ENCODE results near the gene GSTA2. TPM values are rescaled to one million over a fixed set of nuclear protein-coding genes. Genes with fewer than 3 reads are reported as not detected.
"Not testable (repeated sequence)": the region's sequence is repeated elsewhere in the genome, so short reads cannot be mapped to it uniquely, and the experiment has no call there.

Gene GSTA2
- total RNA-seq, 1 experiment from 2014 or later = not detected

DNA sequence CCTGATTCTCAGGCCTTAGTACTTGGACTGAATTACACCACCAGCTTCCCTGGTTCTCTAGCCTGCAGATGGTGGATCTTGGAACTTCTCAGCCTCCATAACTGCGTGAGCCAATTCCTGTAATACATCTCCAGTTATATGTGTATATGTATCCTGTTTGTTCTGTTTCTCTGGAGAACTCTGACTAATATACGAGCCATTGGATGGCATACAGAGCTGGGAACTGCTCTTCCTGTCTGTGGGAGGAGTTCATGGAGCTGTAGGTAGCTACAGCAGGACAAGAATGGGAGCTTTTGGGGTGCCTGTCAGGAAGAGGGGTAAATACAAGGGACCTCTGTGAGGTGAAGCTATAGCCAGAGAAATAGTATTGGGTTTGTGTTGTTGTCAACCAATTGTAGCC lies 51.1 kb downstream of the GSTA2 start (continued):
- TF ChIP-seq SP1 (CRISPR knock-in tag; conservative IDR thresholded peaks at IDR 0.05) = no peak
- no peak for TF ChIP-seq TEAD1 (CRISPR knock-in tag; IDR thresholded peaks at IDR 0.05)

DNA sequence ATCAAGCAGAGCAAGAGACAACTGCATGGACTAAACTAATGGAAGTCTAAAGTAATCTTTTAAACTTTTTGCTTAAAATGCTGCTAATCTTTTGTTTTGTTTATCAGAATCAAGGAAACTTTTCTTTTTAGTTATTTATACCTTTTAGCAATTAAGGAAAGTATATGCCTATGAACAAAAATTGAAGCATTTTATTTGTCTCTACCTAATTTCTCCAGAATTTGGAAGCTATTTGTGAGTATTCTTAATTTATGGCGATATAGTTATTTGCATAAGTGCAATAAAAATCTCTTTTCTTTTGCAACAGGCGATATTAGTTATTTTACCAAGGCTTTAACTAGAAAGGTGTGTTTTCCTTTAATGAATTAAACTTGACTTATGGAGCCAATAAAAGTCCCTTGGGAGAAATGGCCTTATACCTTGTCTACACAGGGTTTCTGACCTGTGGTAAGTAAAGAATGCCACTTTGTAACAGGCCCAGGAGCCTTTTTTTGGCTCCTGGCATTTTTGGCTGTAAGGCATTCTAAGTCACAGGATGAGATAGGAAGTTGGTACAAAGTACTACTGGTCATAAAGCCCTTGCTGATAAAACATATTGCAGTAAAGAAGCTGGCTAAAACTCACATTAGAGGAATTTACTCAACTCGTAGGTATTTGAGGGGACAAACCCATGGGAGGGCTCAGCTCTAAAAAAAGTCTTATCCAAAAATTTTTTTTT lies 55.2 kb downstream of the GSTA2 start:
- H3K27me3 Mint-ChIP-seq (ENCODE audit: low read depth) = peaks cover 3% of the 10 kb centered on the region; the same call in 1 of the 2 replicates
- TF ChIP-seq, protein P1, sequence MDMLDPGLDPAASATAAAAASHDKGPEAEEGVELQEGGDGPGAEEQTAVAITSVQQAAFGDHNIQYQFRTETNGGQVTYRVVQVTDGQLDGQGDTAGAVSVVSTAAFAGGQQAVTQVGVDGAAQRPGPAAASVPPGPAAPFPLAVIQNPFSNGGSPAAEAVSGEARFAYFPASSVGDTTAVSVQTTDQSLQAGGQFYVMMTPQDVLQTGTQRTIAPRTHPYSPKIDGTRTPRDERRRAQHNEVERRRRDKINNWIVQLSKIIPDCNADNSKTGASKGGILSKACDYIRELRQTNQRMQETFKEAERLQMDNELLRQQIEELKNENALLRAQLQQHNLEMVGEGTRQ (CRISPR knock-in tag; IDR thresholded peaks at IDR 0.05) = no peak
- TF ChIP-seq, protein P2, sequence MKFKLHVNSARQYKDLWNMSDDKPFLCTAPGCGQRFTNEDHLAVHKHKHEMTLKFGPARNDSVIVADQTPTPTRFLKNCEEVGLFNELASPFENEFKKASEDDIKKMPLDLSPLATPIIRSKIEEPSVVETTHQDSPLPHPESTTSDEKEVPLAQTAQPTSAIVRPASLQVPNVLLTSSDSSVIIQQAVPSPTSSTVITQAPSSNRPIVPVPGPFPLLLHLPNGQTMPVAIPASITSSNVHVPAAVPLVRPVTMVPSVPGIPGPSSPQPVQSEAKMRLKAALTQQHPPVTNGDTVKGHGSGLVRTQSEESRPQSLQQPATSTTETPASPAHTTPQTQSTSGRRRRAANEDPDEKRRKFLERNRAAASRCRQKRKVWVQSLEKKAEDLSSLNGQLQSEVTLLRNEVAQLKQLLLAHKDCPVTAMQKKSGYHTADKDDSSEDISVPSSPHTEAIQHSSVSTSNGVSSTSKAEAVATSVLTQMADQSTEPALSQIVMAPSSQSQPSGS (CRISPR knock-in tag; IDR thresholded peaks at IDR 0.05; ENCODE audit: borderline replicate concordance, low read depth) = no peak
- TF ChIP-seq ZNF121 (CRISPR knock-in tag; IDR thresholded peaks at IDR 0.05) (no peak), ZNF423 (CRISPR knock-in tag; IDR thresholded peaks at IDR 0.05) (no peak), ZNF263 (CRISPR knock-in tag; IDR thresholded peaks at IDR 0.05; ENCODE audit: low read depth) (no peak), ZNF317 (CRISPR knock-in tag; IDR thresholded peaks at IDR 0.05; ENCODE audit: borderline replicate concordance, low read depth) (no peak), TP53 (CRISPR knock-in tag; IDR thresholded peaks at IDR 0.05) (no peak), JAZF1 (CRISPR knock-in tag; IDR thresholded peaks at IDR 0.05) (no peak), FOXJ3 (CRISPR knock-in tag; IDR thresholded peaks at IDR 0.05; ENCODE audit: borderline replicate concordance) (no peak)
- ChIA-PET CTCF (interaction anchor here (1.2 kb wide), 1 partner anchor 17 kb away, joined by 3 read pairs; no protein-coding TSS in a partner anchor), POLR2A (no interaction called here)
- H3K27ac Mint-ChIP-seq = no peak overlapping the region
- H3K36me3 Mint-ChIP-seq = peaks cover 17% of the 10 kb centered on the region
- H3K4me1 Mint-ChIP-seq = peaks cover 9% of the 10 kb centered on the region
- ATAC-seq (no peak), DNase-seq (ENCODE audit: low spot score) (no peak)
- H3K4me3 Mint-ChIP-seq = no peak overlapping the region
- H3K9me3 Mint-ChIP-seq = peaks cover 35% of the 10 kb centered on the region

DNA sequence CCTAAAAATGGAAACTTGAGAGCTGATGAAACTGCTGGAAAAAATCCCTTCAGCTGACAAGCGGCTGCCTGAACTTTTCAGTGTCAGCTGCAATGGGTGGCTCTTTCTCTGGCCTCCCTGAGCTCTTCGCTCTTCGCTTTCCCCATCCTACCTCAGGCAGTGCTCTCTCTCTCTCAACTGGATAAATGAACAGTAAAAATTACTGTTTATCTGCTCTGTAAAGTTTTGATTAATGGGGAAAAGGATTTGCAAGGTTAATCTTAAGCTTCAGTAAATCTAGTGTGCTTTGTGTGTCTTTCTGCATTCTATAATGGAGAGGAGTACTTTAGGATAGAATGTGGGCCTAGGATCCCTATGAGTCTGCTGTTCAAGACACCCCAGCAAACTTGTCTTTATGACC lies 57.3 kb downstream of the GSTA2 start:
- Mint-ChIP-seq H3K4me1 (peaks cover 9% of the 10 kb centered on the region), H3K27ac (no peak overlapping the region)

DNA sequence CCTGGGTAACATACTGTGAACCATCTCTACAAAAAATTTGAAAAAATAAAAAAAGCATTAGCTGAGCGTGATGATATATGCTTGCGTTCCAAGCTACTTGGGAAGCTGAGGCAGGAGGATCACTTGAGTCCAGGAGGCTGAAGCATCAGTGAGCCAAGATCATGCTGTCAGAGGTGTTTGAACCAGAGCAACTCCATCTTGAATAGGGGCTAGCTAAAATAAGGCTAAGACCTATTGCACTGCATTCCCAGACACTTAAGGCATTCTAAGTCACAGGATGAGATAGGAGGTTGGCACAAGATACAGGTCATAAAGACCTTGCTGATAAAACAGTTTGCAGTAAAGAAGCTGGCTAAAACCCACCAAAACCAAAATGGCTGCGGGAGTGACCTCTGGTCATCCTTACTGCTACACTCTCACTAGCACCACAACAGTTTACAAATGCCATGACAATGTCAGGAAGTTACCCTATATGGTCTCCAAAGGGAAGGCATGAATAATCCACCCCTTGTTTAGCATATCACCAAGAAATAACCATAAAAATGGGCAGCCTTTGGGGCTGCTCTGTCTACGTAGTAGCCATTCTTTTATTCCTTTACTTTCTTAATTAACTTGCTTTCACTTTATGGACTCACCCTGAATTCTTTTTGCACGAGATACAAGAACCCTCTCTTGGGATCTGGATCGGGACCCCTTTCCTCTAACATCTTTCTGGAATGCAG lies 58.3 kb downstream of the GSTA2 start:
- H3K4me3 Mint-ChIP-seq; ATAC-seq; DNase-seq (ENCODE audit: low spot score); H3K27ac Mint-ChIP-seq; H3K4me1 Mint-ChIP-seq; H3K27me3 Mint-ChIP-seq (ENCODE audit: low read depth); POLR2A ChIA-PET: not testable (repeated sequence)
- CTCF ChIA-PET = interaction anchor here (0.9 to 2.4 kb wide), 2 partner anchors 20 to 30 kb away, joined by 3 to 6 read pairs; no protein-coding TSS in a partner anchor
- Mint-ChIP-seq H3K36me3 (peaks cover 17% of the 10 kb centered on the region), H3K9me3 (peaks cover 35% of the 10 kb centered on the region)

More for the DNA sequence above, 57.3 kb downstream of the GSTA2 start:
- no peak for DNase-seq (ENCODE audit: low spot score)
- no peak for ATAC-seq
- peaks cover 3% of the 10 kb centered on the region; the same call in 1 of the 2 replicates for H3K27me3 Mint-ChIP-seq (ENCODE audit: low read depth)
- CTCF ChIA-PET = interaction anchor here (0.6 kb wide), 1 partner anchor 541 kb away, joined by 3 read pairs; no protein-coding TSS in a partner anchor
- POLR2A ChIA-PET = no interaction called here
- H3K9me3 Mint-ChIP-seq = peaks cover 35% of the 10 kb centered on the region
- no peak overlapping the region for H3K4me3 Mint-ChIP-seq
- TF ChIP-seq, protein P3, sequence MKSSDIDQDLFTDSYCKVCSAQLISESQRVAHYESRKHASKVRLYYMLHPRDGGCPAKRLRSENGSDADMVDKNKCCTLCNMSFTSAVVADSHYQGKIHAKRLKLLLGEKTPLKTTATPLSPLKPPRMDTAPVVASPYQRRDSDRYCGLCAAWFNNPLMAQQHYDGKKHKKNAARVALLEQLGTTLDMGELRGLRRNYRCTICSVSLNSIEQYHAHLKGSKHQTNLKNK (CRISPR knock-in tag; IDR thresholded peaks at IDR 0.05) = no peak
- peaks cover 17% of the 10 kb centered on the region for H3K36me3 Mint-ChIP-seq

DNA sequence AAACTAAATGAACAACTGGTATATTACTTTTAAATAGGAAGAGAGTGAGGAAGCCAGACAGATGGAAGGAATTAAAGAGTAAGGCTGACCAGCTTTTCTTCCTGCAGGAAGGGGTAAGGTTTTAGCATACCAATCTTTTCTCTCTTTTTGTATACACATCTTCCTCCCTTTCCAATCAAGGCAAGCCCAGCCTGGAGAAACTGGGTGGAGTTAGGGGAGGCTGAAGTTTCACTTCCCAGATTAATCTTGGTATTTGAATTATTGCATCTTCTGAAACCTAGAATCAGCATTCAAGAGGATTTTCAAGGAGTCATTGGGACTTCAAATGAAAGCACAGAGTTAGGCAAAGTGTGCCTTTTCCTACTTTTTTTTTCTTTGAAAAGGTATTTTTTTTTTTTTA lies 59.2 kb downstream of the GSTA2 start:
- H3K4me1 Mint-ChIP-seq = peaks cover 9% of the 10 kb centered on the region
- H3K36me3 Mint-ChIP-seq = peaks cover 17% of the 10 kb centered on the region
- no peak overlapping the region for H3K27ac Mint-ChIP-seq
- TF ChIP-seq, protein P4, sequence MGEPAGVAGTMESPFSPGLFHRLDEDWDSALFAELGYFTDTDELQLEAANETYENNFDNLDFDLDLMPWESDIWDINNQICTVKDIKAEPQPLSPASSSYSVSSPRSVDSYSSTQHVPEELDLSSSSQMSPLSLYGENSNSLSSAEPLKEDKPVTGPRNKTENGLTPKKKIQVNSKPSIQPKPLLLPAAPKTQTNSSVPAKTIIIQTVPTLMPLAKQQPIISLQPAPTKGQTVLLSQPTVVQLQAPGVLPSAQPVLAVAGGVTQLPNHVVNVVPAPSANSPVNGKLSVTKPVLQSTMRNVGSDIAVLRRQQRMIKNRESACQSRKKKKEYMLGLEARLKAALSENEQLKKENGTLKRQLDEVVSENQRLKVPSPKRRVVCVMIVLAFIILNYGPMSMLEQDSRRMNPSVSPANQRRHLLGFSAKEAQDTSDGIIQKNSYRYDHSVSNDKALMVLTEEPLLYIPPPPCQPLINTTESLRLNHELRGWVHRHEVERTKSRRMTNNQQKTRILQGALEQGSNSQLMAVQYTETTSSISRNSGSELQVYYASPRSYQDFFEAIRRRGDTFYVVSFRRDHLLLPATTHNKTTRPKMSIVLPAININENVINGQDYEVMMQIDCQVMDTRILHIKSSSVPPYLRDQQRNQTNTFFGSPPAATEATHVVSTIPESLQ (CRISPR knock-in tag; IDR thresholded peaks at IDR 0.05) = no peak
- TF ChIP-seq NR3C1 (CRISPR knock-in tag; conservative IDR thresholded peaks at IDR 0.05; ENCODE audit: low read depth) (no peak), NFYB (CRISPR knock-in tag; conservative IDR thresholded peaks at IDR 0.05; ENCODE audit: low read depth) (no peak), NFE2L1 (CRISPR knock-in tag; IDR thresholded peaks at IDR 0.05) (no peak)
- TF ChIP-seq, protein P5, sequence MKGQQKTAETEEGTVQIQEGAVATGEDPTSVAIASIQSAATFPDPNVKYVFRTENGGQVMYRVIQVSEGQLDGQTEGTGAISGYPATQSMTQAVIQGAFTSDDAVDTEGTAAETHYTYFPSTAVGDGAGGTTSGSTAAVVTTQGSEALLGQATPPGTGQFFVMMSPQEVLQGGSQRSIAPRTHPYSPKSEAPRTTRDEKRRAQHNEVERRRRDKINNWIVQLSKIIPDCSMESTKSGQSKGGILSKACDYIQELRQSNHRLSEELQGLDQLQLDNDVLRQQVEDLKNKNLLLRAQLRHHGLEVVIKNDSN (CRISPR knock-in tag; IDR thresholded peaks at IDR 0.05) = no peak
- TF ChIP-seq, protein P6, sequence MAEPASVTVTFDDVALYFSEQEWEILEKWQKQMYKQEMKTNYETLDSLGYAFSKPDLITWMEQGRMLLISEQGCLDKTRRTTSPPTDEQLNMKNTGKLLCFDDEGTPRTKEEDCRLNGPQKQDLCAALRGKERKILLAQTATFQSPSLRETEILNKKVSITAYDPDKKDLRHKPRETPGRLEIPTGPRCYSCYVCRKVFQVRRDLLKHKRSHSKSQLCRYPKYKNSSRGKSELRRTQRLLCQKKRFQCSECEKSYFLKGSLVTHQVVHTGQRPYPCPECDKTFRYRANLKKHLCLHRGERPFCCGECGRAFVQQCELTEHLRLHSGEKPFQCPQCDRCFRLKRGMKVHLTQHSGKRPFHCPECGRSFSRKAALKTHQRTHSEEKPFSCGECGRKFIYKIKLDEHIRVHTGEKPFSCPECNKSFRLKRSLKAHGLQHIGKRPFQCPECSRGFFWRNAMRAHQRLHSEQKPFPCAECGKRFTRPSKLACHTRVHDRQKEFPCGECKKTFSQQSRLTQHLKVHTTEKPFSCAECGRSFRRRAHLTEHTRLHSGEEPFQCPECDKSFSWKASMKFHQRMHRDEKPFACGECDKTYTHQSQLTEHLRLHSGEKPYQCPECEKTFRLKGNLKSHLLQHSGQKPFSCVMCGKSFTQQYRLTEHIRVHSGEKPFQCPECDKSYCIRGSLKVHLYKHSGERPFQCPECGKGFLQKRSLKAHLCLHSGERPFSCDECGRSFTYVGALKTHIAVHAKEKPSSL (CRISPR knock-in tag; conservative IDR thresholded peaks at IDR 0.05) = no peak

More for the DNA sequence above, 59.2 kb downstream of the GSTA2 start:
- CTCF ChIA-PET = interaction anchor here (2.4 kb wide), 1 partner anchor 21 kb away, joined by 6 read pairs; no protein-coding TSS in a partner anchor
- no peak overlapping the region for H3K4me3 Mint-ChIP-seq
- DNase-seq (ENCODE audit: low spot score) (no peak), ATAC-seq (no peak)
- H3K9me3 Mint-ChIP-seq = peaks cover 29% of the 10 kb centered on the region
- POLR2A ChIA-PET = interaction anchor here (0.5 to 0.7 kb wide), 2 partner anchors 29 to 209 kb away, joined by 5 to 6 read pairs; no protein-coding TSS in a partner anchor
- H3K27me3 Mint-ChIP-seq (ENCODE audit: low read depth) = peaks cover 3% of the 10 kb centered on the region; the same call in 1 of the 2 replicates
